ENCODE measurements around the gene LETM1.

Gene LETM1

DNA sequence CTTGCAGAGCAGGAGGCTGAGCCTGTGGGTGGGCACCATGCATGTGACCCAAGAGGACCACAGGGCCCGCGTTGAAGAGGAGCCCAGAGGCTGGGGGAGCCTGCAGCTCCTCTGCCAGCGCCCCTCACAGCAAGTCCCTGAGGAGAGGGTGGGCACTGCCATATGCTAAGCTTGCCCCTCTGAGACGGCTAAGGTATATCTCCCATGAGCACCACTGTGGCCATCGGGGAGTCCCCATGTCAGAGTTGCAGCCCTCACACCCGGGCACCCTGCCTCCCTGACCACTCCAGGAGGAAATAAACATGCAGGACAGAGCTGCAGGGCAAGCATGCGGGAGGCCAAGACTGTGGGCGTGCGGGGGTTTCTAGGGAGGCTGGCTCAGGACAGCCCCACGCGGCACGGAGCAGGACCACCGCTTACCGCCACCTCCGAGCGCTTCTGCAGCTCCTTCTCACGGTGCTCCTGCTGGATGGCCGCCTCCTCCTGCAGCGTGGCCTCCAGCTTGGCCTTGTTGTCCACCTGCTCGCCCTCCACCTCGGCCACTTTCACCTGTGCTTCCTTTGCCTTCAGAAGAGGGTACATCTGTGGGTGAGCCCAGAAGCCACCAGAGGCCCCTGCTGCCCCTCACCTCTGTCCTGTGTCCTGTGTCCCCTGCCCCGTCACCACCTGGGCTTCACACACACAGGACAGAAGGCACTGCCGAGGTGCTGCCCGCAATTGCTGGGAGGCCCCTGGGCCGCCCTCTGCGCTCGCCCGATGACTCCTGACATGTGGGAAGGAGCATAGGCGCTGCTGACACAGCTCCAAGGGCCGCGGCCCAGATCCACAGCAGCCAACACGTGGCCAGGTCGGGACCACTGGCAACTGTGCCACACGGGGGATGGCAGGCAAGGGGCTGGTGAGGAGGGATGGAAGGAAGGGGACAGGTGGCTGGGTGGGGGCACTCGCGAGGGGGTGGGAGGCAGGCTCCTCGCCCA is 33.1 kb downstream of the LETM1 start:
- no peak for DNase-seq

GRCh38 chr4:1821679-1822567 is 34.0 kb downstream of the LETM1 start:
- no peak for DNase-seq

GRCh38 chr4:1819816-1820215 is 36.1 kb downstream of the LETM1 start:
- no peak for DNase-seq

DNA sequence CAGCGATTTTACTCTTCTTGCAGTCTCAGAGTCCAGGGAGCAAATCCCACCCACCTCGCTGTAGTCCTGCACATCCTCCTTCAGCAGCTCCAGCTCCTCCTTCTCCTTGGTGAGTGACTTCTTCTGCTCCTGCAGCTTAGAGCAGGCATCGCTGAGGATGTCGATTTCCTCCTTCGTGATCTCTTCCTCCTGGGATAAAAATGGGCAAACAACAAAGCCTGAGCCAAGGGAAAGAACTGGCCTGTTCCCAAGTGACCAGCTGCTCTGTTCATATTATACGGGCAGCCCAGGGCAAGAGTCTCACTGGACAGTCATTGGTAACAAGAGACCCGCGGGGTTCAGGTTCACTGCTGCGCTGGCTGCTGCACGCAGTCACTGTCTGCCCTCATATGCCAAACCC is 36.7 kb downstream of the LETM1 start:
- no peak for DNase-seq

DNA sequence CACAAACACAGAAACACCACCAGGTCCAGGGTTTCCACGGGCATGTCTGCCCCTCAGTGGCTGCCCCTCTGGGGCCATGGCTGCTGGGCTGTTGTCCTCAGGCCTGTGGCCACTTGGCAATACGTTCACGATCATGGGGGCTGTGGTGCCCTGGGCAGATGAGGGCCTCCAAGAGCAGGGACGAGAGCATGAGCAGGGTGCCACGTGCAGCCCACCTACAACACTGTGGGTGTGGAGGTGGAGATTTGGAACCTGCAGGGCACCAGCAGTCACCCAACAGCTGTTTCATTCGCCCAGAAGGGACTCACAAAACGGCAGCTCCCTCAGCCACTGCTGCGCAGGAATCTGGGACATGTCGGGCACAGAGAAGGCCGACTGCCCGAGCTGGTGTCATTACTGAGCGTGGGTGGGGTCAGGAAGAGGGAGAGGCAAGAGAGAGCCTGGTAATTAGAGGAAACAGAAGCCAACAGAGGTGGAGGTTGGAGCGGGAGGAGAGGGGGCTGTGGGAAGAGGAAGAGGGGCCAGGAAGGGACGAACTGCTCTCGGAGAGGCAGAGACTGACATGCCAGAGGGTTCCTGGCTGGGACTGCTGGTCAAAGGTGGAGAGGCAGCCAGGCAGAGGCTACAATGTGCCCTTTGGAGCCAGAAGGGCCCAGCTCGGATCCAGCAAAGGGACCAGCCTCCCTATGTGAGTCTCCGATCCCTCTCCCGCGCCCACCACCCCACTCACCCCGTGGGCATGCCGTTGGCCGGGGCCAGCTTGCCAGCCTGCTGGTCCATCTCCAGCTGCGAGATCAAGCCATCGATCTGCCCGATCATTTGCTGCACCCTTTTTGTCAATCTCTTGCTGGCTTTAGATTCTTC is 39.7 kb downstream of the LETM1 start:
- DNase-seq, result no peak

DNA sequence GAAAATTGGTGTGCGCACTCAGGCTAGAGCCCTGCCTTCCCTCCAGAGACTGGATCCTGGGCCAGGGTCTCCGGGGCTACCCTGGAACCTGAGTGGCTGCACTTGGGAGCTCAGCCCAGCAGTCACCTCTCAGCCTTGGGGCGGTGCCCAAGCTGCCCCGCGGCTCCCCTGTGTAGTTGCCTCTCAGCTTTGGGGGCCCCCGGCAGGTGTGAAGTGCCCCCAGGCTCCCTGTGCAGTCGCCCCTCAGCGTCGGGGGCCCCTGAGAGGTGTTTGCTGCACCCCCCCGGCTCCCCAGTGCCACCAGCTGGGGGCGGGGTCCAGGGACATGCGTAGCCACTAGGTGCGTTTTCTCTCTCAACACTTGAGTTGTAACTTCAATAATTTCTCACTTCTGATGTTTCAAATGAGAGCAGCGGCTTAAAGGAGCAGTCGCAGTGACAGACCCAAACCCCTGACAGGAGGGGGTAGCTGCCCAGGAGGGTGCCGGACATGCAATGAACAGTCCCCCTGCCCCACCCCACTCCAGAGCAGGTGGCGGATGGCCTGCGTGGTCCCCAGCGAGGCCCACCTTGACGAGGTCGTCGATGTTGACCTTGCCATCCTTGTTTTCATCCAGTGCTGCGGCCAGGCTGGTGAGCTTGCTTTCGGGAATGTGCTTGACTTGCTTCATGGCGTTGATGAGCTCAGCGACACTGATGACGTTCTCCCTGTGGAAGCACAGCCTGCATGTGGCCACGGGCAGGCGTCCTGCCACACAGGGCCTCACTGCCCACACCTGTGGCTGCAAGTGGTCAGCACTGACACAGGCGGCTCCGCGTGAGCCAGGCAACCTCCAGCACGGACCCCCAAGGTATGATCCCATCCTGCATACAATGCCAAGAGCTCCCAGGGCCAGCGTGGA is 40.6 kb downstream of the LETM1 start:
- no peak for DNase-seq

DNA sequence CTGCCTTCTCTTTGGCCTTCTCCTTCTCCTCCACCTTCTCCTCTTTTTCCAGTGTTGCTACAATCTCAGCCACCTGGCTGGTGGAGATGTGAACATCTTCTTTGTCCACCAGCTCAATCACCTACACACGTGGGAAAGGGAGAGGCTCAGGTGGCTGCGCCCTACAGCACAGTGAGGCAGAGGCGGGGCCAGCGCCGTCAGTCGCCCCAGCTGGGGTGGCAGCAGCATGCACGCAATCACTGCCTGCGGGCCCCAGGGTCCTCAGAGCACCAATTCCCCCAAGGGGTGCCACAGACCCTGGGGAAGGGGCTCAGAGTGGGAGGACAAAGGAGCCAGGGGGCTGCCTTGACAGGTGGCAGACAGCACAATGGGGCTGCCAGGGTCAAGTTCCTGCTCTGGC is 41.5 kb downstream of the LETM1 start:
- DNase-seq, result no peak

DNA sequence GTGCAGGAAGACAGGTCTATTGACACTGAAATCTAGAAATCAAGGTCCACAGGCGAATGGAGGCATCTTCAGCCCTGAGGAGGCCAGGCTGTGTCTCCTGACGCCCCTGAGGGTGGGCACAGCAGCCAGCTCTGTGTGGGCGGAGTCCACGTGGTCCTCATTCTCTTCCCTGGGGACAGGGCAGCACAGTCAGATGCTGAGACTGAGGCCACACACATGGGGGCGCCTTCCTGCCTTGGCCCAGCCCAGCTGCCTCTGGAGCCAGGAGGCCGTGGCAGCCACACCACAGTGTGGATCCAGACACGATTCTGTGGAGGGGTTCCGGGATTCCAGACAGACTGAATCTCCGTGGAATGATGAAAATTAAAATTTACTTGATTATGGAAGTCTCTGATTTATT is 42.0 kb downstream of the LETM1 start:
- DNase-seq, result no peak

GRCh38 chr4:1813231-1813630 is 42.7 kb downstream of the LETM1 start:
- no peak for DNase-seq

DNA sequence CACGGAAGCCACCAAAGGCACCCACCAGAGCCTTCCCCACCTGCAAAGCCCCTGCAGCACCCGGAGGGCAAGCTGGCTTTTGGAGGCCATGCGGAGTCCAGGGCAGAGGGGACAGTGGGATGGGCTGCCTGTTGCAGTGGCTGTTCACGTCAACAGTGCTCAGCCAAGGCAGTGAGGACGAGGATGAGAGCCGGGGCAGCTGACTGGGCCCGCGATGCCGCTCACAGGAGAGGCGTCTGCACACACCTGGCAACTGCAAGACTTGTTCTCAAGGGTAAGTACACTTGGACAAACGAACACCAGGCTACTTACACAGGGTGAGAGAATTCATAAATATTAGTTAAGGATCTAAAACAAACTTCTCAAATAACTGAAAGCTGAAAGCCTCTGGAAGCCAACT is 43.2 kb downstream of the LETM1 start:
- no peak for DNase-seq

DNA sequence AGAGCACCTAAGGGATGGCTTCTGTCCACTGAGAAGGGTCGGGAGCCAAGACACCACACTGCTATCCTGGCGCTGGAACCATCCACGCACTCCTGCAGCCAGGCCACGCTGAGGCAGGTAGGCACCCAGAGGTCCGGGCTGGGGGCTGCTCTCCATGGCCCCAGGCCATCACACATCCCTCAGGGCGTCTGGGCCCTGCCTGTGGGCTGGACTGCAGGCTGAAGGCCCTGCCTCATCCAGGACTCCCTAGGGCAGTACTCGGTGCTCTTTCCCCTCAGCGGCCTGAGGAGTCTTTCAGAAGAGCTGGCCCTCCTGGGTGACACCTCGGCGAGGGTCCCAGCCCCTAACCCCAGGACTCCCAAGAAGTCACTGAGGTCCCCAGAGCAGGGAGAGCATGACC is 45.2 kb downstream of the LETM1 start:
- DNase-seq, result no peak

- no peak for DNase-seq
Measured at GRCh38 chr4:1809754-1810502, 46.0 kb downstream of the LETM1 start.

GRCh38 chr4:1808851-1809753 is 46.9 kb downstream of the LETM1 start:
- DNase-seq, result no peak

DNA sequence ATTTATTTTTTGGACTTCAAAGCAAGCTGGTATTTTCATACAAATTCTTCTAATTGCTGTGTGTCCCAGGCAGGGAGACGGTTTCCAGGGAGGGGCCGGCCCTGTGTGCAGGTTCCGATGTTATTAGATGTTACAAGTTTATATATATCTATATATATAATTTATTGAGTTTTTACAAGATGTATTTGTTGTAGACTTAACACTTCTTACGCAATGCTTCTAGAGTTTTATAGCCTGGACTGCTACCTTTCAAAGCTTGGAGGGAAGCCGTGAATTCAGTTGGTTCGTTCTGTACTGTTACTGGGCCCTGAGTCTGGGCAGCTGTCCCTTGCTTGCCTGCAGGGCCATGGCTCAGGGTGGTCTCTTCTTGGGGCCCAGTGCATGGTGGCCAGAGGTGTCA is 47.6 kb downstream of the LETM1 start:
- DNase-seq, result no peak

DNA sequence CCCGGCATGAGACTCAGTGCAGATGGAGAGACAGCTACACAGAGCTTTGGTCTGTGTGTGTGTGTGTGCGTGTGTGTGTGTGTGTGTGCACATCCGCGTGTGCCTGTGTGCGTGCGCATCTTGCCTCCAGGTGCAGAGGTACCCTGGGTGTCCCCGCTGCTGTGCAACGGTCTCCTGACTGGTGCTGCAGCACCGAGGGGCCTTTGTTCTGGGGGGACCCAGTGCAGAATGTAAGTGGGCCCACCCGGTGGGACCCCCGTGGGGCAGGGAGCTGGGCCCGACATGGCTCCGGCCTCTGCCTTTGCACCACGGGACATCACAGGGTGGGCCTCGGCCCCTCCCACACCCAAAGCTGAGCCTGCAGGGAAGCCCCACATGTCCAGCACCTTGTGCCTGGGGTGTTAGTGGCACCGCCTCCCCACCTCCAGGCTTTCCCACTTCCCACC is 48.6 kb downstream of the LETM1 start:
- DNase-seq, result no peak

DNA sequence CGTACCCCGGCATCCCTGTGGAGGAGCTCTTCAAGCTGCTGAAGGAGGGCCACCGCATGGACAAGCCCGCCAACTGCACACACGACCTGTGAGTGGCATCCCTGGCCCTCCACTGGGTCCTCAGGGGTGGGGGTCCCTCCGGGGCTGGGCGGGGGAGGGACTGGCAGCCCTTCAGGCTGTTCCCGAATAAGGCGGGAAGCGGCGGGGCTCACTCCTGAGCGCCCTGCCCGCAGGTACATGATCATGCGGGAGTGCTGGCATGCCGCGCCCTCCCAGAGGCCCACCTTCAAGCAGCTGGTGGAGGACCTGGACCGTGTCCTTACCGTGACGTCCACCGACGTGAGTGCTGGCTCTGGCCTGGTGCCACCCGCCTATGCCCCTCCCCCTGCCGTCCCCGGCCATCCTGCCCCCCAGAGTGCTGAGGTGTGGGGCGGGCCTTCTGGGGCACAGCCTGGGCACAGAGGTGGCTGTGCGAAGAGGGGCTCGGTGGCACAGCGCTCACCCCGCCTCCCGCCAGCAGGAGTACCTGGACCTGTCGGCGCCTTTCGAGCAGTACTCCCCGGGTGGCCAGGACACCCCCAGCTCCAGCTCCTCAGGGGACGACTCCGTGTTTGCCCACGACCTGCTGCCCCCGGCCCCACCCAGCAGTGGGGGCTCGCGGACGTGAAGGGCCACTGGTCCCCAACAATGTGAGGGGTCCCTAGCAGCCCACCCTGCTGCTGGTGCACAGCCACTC is 49.2 kb downstream of the LETM1 start:
- DNase-seq, result no peak

- DNase-seq, result no peak
Measured at GRCh38 chr4:1806223-1806564, 49.8 kb downstream of the LETM1 start.

DNA sequence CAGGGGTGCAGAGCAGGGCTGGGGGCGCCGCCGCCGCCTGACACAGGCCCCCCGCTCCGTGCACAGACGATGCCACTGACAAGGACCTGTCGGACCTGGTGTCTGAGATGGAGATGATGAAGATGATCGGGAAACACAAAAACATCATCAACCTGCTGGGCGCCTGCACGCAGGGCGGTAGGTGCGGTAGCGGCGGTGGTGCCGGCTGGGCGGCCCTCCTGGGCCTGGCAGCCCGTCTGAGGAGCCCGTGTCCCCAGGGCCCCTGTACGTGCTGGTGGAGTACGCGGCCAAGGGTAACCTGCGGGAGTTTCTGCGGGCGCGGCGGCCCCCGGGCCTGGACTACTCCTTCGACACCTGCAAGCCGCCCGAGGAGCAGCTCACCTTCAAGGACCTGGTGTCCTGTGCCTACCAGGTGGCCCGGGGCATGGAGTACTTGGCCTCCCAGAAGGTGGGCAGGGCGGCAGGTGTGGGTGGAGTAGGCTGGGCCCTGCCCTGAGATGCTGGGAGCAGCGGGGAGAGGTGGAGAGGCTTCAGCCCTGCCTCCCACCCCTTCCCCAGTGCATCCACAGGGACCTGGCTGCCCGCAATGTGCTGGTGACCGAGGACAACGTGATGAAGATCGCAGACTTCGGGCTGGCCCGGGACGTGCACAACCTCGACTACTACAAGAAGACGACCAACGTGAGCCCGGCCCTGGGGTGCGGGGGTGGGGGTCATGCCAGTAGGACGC is 50.3 kb downstream of the LETM1 start:
- DNase-seq, result no peak
